SH-SY5Y (cell line): ENCODE measurements around the gene CTNNAL1.

Experiments used
- GATA2 ChIP-seq: IDR thresholded peaks from 2 replicates; pipeline ENCODE4 v1.6.1; 2011; ENCODE audit warnings: mild to moderate bottlenecking, low read depth, low read length
- GATA3 ChIP-seq: IDR thresholded peaks from 2 replicates; pipeline ENCODE4 v1.6.1; 2011; ENCODE audit warnings: low read depth, mild to moderate bottlenecking, low read length, moderate library complexity

- TF ChIP-seq GATA2 (no peak), GATA3 (no peak)
Measured at GRCh38 chr9:109051733-109052132, 38.4 kb upstream of the CTNNAL1 start.
